ENCODE measurements around the gene TGFA.

- TF ChIP-seq, protein P1, sequence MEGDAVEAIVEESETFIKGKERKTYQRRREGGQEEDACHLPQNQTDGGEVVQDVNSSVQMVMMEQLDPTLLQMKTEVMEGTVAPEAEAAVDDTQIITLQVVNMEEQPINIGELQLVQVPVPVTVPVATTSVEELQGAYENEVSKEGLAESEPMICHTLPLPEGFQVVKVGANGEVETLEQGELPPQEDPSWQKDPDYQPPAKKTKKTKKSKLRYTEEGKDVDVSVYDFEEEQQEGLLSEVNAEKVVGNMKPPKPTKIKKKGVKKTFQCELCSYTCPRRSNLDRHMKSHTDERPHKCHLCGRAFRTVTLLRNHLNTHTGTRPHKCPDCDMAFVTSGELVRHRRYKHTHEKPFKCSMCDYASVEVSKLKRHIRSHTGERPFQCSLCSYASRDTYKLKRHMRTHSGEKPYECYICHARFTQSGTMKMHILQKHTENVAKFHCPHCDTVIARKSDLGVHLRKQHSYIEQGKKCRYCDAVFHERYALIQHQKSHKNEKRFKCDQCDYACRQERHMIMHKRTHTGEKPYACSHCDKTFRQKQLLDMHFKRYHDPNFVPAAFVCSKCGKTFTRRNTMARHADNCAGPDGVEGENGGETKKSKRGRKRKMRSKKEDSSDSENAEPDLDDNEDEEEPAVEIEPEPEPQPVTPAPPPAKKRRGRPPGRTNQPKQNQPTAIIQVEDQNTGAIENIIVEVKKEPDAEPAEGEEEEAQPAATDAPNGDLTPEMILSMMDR (tag by site-specific recombination; IDR thresholded peaks at IDR 0.05), result no peak
- no peak for TF ChIP-seq ZNF223 (tag by site-specific recombination; IDR thresholded peaks at IDR 0.05)
- TF ChIP-seq ZNF560 (tag by site-specific recombination; IDR thresholded peaks at IDR 0.05; ENCODE audit: borderline replicate concordance), result no peak
- TF ChIP-seq ZNF626 (tag by site-specific recombination; IDR thresholded peaks at IDR 0.05), result no peak
Measured at GRCh38 chr2:70425682-70426301, 127.8 kb downstream of the TGFA start.

Measured in HEK293 (cell line).